Naive B cell (primary cell): ENCODE measurements around the gene KLRK1. TPM values are rescaled to one million over a fixed set of nuclear protein-coding genes. Genes with fewer than 3 reads are reported as not detected.
"Not testable (repeated sequence)": the region's sequence is repeated elsewhere in the genome, so short reads cannot be mapped to it uniquely, and the experiment has no call there.

Source experiments
- ATAC-seq, 2 donors: fragments of 150-1000 bp; cut with Tn5 transposase; 2 replicates each; pipeline ENCODE4 v1.10.0; 2021; ENCODE audit warnings: low read depth in 2 of 2, mild to moderate bottlenecking in 2 of 2, moderate library complexity in 2 of 2
- DNase-seq: peaks from one replicate; pipeline ENCODE4 v3.0.0; 2022
- H3K27ac Mint-ChIP-seq, 6 donors: one replicate each; pipeline ENCODE4 v1.8.0; 2020 to 2022; ENCODE audit warnings: mild to moderate bottlenecking in 6 of 6, mixed read lengths in 6 of 6, moderate library complexity in 5 of 6, inconsistent platforms in 2 of 6
- H3K27me3 Mint-ChIP-seq, 3 donors: one replicate each; pipeline ENCODE4 v1.8.0; 2021 to 2022; ENCODE audit warnings: mixed read lengths in 3 of 3, mild to moderate bottlenecking in 1 of 3
- H3K36me3 Mint-ChIP-seq, 2 donors: one replicate each; pipeline ENCODE4 v1.8.0; 2020 to 2022; ENCODE audit warnings: mixed read lengths in 2 of 2, inconsistent platforms in 1 of 2, mild to moderate bottlenecking in 1 of 2
- H3K4me1 Mint-ChIP-seq, 3 donors: one replicate each; pipeline ENCODE4 v1.8.0; 2020 to 2022; ENCODE audit warnings: mixed read lengths in 3 of 3, inconsistent platforms in 1 of 3, mild to moderate bottlenecking in 1 of 3, moderate library complexity in 1 of 3
- H3K4me3 Mint-ChIP-seq, 8 donors: one replicate each; pipeline ENCODE4 v1.8.0; 2020 to 2022; ENCODE audit warnings: mild to moderate bottlenecking in 8 of 8, mixed read lengths in 8 of 8, moderate library complexity in 8 of 8, inconsistent platforms in 2 of 8
- H3K9me3 Mint-ChIP-seq, 7 donors: one replicate each; pipeline ENCODE4 v1.8.0; 2020 to 2022; ENCODE audit warnings: mixed read lengths in 7 of 7, mild to moderate bottlenecking in 5 of 7, inconsistent platforms in 2 of 7, moderate library complexity in 1 of 7
- polyA plus RNA-seq, 6 donors: library from polyadenylated mRNA; unstranded; fragments of 300-500 nt; fragmentation: Illumina TruSeq; gene quantifications; one replicate each; pipeline ENCODE4 v1.2.3, GENCODE V29; 2021; ENCODE audit warnings: low read depth in 6 of 6

The KLRK1 gene
- polyA plus RNA-seq = 10 to 100 TPM in 4 of 6 donors, 1 to 10 TPM in 2; 3.3 to 56.7 (median 35.3) TPM

DNA sequence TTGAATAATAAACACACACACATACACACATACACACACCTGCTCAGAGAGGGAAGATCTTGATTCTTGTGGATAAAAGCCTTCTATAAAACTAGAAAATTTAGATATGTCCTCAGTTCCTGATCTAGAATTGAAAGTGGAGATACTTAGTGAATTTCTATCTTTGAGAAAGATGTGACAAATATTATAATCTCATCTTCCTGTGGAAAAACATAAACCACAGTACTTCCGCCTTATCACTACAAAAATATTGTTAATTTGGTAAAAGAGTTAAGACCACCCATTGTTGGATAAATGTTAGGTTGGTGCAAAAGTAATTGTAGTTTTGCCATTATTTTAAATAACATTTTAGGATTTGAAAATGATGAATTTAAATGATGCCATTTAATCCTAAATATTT lies at the start of gene KLRK1:
TSS of gene KLRK1 (minus strand) at position 138 of the 400 bp plus-strand sequence. CDS start 1,231 bp downstream, outside the sequence.
- H3K4me3 Mint-ChIP-seq = peak within 1 kb of the TSS in 7 of 8 donors; percentile 13 to 85 (median 81)
- peaks cover 11 to 36% (median 35%) of the 10 kb centered on the region in 3 donors for H3K4me1 Mint-ChIP-seq
- no peak for DNase-seq
- ATAC-seq = no peak
- peaks cover 0 to 6% of the 10 kb centered on the region in 2 donors for H3K36me3 Mint-ChIP-seq
- peak within 1 kb of the TSS; percentile 31 to 99 (median 86) for H3K27ac Mint-ChIP-seq
- H3K9me3 Mint-ChIP-seq = no peaks in the 10 kb centered on the region
- H3K27me3 Mint-ChIP-seq = peaks cover 0 to 3% (median 0%) of the 10 kb centered on the region in 3 donors

DNA sequence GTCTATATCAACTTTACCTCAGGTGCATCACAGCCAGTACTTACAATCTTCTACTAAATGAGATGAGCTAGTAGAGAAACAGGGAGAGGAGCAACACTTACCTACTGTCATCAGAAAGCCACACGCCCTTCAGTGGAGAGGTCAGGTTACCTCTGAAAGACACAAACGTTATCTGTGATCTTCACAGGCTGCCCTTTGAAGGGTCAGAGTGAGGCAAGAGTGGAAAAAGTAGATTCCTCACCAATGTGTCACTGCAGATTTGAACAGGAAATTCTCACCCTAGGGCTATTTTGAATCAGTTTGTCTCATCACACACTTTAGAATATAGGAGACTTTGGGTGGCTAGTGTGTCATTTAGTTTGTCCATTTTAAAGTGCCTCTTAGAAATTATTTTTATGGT lies 47.8 kb upstream of the KLRK1 start:
- not testable (repeated sequence) for H3K27me3 Mint-ChIP-seq, H3K4me1 Mint-ChIP-seq, H3K27ac Mint-ChIP-seq, H3K9me3 Mint-ChIP-seq, DNase-seq, ATAC-seq, H3K36me3 Mint-ChIP-seq, H3K4me3 Mint-ChIP-seq

DNA sequence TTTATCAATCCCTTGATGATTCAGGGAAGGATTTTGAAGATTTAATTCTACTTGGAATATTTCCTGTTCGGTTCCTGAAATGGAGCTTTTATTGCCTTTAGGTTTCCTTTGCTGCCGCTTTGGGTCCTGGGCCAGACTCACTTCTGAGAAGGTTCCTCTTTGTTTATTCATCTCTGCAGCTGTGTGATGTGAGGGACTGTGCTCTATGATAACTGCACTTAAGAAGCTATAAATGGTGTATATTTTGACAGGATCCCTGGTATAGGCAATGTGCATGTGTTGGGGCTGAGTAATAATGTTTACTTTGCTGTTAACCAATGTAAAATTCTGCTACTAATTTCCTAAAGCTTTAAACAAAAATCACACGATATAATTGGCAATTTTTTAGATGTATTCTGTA lies 46.0 kb upstream of the KLRK1 start, which contains the start of gene KLRC2:
TSS of gene KLRC2 (minus strand) at position 195 of the 400 bp plus-strand sequence. CDS start at position 171, 24 bp downstream.
- ATAC-seq = peak in 1 of 2 donors; percentile 56
- H3K27ac Mint-ChIP-seq, H3K27me3 Mint-ChIP-seq, H3K4me3 Mint-ChIP-seq, H3K9me3 Mint-ChIP-seq, H3K36me3 Mint-ChIP-seq, DNase-seq, H3K4me1 Mint-ChIP-seq: not testable (repeated sequence)

DNA sequence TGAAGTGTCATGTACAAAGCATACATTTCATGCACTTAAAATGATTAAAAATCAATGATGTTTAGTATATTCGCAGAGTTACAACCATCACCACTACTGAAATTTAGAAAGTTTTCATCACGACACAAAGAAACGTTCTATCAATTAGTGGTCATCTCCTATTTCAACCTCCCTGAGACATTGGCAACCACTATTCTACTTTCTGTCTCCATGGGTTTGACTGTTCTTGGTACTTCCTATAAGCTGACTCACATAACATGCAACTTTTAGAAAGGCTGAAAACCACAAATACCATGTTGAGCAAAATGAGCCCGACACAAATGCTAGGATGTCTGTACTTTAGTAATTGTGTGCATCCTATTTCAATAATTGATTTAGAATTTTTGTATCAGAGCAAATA lies 40.8 kb upstream of the KLRK1 start:
- H3K4me3 Mint-ChIP-seq, H3K27ac Mint-ChIP-seq, H3K27me3 Mint-ChIP-seq, H3K36me3 Mint-ChIP-seq, H3K4me1 Mint-ChIP-seq, ATAC-seq, H3K9me3 Mint-ChIP-seq, DNase-seq: not testable (repeated sequence)

DNA sequence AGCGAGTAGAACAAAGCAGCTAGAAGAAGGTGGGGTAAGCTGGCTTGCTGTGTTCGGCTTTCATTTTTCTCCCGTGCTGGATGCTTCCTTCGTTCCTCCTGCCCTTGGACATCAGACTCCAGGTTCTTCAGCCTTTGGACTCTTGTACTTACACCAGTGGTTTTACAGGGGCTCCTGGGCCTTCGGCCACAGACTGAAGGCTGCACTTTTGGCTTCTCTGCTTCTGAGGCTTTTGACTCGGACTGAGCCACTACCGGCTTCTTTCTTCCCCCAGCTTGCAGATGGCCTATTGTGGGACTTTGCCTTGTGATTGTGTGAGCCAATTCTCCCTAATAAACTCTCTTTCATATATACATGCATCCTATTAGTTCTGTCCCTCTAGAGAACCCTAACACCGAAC lies 36.1 kb upstream of the KLRK1 start:
- not testable (repeated sequence) for H3K27ac Mint-ChIP-seq, H3K9me3 Mint-ChIP-seq, H3K27me3 Mint-ChIP-seq, H3K4me3 Mint-ChIP-seq, ATAC-seq, DNase-seq, H3K4me1 Mint-ChIP-seq, H3K36me3 Mint-ChIP-seq

DNA sequence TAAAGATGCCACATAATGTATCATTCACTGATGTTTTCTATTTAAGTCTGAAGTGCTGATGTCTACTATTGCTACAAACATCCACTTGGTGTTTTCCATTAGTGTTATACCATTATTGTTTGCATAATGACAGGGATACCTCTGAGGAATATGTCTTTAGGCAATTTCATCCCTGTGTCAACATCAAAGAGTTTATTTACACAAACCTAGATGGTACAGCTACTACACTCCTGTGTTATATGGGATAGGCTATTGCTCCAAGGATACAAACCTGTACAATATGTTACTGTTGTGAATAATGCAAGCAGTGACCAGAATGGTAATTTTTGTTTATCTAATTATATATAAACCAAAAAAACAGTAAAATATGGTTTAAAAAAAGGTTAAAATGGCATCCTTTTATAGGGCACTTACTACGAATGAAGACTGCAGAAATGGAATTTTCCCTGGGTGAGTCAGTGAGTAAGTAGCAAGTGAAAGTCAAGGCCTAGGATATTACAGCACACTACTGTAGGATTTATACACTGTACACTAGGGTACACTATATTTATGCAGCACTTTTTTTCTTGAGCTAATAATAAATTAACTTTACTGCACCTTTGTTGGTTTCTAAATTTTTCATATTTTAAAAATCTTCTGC lies 34.5 kb upstream of the KLRK1 start:
- H3K9me3 Mint-ChIP-seq, H3K36me3 Mint-ChIP-seq, ATAC-seq, H3K27me3 Mint-ChIP-seq, H3K4me1 Mint-ChIP-seq, DNase-seq, H3K27ac Mint-ChIP-seq, H3K4me3 Mint-ChIP-seq: not testable (repeated sequence)

DNA sequence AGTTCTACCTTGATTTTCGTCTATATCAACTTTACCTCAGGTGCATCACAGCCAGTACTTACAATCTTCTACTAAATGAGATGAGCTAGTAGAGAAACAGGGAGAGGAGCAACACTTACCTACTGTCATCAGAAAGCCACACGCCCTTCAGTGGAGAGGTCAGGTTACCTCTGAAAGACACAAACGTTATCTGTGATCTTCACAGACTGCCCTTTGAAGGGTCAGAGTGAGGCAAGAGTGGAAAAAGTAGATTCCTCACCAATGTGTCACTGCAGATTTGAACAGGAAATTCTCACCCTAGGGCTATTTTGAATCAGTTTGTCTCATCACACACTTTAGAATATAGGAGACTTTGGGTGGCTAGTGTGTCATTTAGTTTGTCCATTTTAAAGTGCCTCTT lies 32.3 kb upstream of the KLRK1 start:
- not testable (repeated sequence) for H3K4me1 Mint-ChIP-seq, ATAC-seq, H3K27ac Mint-ChIP-seq

DNA sequence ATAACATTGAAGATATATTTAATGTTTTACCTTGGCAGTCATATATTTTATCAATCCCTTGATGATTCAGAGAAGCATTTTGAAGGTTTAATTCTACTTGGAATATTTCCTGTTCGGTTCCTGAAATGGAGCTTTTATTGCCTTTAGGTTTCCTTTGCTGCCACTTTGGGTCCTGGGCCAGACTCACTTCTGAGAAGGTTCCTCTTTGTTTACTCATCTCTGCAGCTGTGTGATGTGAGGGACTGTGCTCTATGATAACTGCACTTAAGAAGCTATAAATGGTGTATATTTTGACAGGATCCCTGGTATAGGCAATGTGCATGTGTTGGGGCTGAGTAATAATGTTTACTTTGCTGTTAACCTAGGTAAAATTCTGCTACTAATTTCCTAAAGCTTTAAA lies 30.5 kb upstream of the KLRK1 start, which contains the start of gene KLRC3:
TSS of gene KLRC3 (minus strand) at position 262 of the 400 bp plus-strand sequence. CDS start at position 217, 45 bp downstream.
- not testable (repeated sequence) for H3K27ac Mint-ChIP-seq, H3K9me3 Mint-ChIP-seq, H3K4me1 Mint-ChIP-seq, ATAC-seq, H3K27me3 Mint-ChIP-seq, H3K36me3 Mint-ChIP-seq, DNase-seq, H3K4me3 Mint-ChIP-seq

More for the DNA sequence above, 32.3 kb upstream of the KLRK1 start:
- not testable (repeated sequence) for H3K36me3 Mint-ChIP-seq, H3K9me3 Mint-ChIP-seq, H3K27me3 Mint-ChIP-seq, DNase-seq, H3K4me3 Mint-ChIP-seq

DNA sequence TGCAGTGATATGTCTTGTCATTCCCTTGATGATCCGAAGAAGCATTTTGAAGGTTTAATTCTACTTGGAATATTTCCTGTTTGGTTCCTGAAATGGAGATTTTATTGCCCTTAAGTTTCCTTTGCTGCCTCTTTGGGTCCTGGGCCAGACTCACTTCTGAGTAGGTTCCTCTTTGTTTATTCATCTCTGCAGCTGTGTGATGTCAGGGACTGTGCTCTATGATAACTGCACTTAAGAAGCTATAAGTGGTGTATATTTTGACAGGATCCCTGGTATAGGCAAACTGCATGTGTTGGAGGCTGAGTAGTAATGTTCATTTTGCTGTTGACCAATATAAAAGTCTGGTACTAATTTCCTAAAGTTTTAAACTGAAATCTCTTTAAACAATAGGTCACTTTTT lies 19.6 kb upstream of the KLRK1 start, which contains the start of gene KLRC4:
TSS of gene KLRC4 (minus strand) at position 366 of the 400 bp plus-strand sequence. CDS start at position 184, 182 bp downstream.
- peak; percentile 67 to 69 for ATAC-seq
- H3K4me3 Mint-ChIP-seq = no peak within 1 kb of the TSS
- peaks cover 4 to 12% (median 11%) of the 10 kb centered on the region in 3 donors for H3K4me1 Mint-ChIP-seq
- peaks cover 0 to 3% (median 0%) of the 10 kb centered on the region in 7 donors for H3K9me3 Mint-ChIP-seq
- no peaks in the 10 kb centered on the region for H3K36me3 Mint-ChIP-seq
- no peaks in the 10 kb centered on the region for H3K27me3 Mint-ChIP-seq
- DNase-seq = no peak
- peak within 1 kb of the TSS in 3 of 6 donors; percentile 26 to 68 (median 60) for H3K27ac Mint-ChIP-seq

DNA sequence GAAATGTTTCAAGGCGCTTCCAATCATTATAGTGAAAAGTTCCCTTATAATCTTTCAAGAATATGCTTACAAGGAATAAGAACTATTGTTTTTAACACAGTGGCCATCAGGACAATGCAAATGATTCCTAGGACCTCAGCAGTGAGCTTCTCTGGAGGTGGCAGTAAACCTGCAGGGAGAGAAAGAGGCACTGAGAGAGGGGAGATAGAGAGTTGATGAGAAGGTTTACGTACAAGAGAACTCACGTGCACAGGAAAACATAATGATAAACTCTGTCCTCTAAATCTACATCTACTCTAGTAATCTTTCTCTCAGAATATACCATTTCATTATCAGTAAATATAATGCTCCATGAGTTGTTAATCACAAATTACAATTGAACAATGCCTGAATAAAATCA lies 19.0 kb upstream of the KLRK1 start:
- Mint-ChIP-seq H3K36me3 (no peaks in the 10 kb centered on the region), H3K27ac (peak overlapping the region in 2 of 6 donors; percentile 60 to 68), H3K4me3 (no peak overlapping the region), H3K4me1 (peaks cover 4 to 12% (median 11%) of the 10 kb centered on the region in 3 donors), H3K27me3 (no peaks in the 10 kb centered on the region), H3K9me3 (peaks cover 0 to 3% (median 0%) of the 10 kb centered on the region in 7 donors)
- ATAC-seq (no peak), DNase-seq (no peak)

DNA sequence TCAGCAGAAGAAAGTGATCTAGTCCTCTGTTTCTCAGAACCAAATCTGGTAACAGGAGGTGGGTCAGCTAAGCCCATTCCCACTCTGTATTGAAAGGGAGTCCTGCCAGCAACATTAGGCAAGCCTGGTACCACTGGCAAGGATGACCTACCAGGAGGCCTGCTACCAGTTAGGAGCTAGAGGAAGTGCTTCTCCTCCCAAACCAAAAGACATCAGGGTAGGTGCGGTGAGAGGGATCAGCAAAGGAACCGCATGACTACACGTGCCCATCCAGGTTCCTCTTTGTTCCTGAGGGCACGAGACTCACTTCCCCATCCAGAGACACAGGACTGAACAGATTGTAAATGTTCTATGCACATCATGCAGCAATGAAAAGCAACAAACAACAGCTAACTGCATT lies 16.9 kb upstream of the KLRK1 start:
- H3K4me1 Mint-ChIP-seq = peaks cover 4 to 12% (median 11%) of the 10 kb centered on the region in 3 donors
- H3K4me3 Mint-ChIP-seq = no peak overlapping the region
- H3K36me3 Mint-ChIP-seq = no peaks in the 10 kb centered on the region
- ATAC-seq = peak; percentile 64 to 84
- H3K27me3 Mint-ChIP-seq = peaks cover 0 to 8% (median 6%) of the 10 kb centered on the region in 3 donors
- H3K9me3 Mint-ChIP-seq = peaks cover 0 to 3% (median 0%) of the 10 kb centered on the region in 7 donors
- peak overlapping the region in 2 of 6 donors; percentile 28 to 32 for H3K27ac Mint-ChIP-seq
- peak; percentile 28 for DNase-seq

DNA sequence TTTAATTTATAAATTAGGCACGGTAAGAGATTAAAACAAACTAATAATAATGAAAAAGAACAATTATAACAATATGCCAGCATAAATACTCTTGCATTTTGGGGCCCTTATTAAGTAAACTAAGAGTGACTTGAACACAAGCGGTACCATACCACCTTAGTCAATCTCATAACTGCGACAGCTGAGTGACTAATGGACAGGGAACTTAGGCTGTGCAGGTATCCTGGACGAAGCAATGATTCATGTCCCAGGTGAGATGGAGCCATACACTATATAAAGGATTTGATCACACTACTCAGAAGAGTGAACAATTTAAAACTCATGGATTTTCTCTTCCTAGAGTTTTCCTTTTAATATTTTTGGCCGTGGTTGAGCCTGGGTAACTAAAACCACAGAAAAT lies 15.5 kb upstream of the KLRK1 start:
- DNase-seq = no peak

DNA sequence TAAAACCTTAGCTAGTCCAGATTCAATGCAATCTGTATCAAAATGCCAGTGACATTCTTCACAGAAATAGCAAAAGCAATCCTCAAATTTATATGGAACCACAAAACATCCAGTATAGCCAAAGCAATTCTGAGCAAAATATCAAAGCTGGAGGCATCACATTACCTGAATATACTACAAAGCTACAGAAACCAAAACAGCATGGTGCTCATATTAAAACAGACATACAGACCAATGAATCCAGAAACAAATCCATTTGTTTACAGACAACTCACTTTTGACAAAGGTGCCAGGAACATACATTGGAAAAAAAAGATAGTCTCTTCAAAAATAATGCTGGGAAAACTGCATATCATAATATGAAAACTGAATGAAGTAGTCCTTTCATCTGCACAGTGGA lies 15.0 kb upstream of the KLRK1 start:
- Mint-ChIP-seq H3K9me3 (peaks cover 0 to 3% (median 0%) of the 10 kb centered on the region in 7 donors), H3K4me3 (no peak overlapping the region), H3K27me3 (peaks cover 0 to 24% (median 6%) of the 10 kb centered on the region in 3 donors), H3K36me3 (no peaks in the 10 kb centered on the region), H3K27ac (no peak overlapping the region), H3K4me1 (peaks cover 4 to 12% (median 11%) of the 10 kb centered on the region in 3 donors)
- ATAC-seq (no peak), DNase-seq (no peak)

More for the DNA sequence above, 15.5 kb upstream of the KLRK1 start:
- Mint-ChIP-seq H3K4me1 (peaks cover 4 to 11% (median 10%) of the 10 kb centered on the region in 3 donors), H3K9me3 (peaks cover 0 to 3% (median 0%) of the 10 kb centered on the region in 7 donors), H3K27ac (no peak overlapping the region), H3K36me3 (no peaks in the 10 kb centered on the region), H3K27me3 (peaks cover 0 to 20% (median 6%) of the 10 kb centered on the region in 3 donors), H3K4me3 (no peak overlapping the region)
- no peak for ATAC-seq

DNA sequence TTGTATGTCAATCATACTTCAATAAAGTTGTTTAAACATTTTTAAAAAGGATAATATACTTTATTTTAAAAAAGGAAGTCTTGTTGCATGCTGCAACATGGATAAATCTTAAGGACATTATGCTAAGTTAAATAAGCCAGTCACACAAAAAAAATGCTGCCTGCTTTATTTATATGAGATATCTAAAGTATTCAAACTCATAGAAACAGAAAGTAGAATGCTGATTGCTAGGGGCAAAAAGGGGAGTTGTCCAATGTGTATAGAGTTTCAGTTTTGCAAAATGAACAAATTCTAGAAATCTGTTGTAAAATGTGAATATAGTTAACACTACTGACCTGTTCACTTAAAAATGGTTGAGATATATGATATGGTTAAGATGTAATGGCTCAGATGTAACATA lies 11.0 kb upstream of the KLRK1 start:
- ATAC-seq = no peak
- H3K36me3 Mint-ChIP-seq = peaks cover 0 to 6% of the 10 kb centered on the region in 2 donors
- H3K4me3 Mint-ChIP-seq = no peak overlapping the region
- H3K27ac Mint-ChIP-seq = no peak overlapping the region
- peaks cover 0 to 3% (median 0%) of the 10 kb centered on the region in 7 donors for H3K9me3 Mint-ChIP-seq
- peaks cover under 1 to 17% (median 9%) of the 10 kb centered on the region in 3 donors for H3K4me1 Mint-ChIP-seq
- peaks cover 0 to 40% (median 11%) of the 10 kb centered on the region in 3 donors for H3K27me3 Mint-ChIP-seq
- no peak for DNase-seq
